Neural cell (in vitro differentiated cells): ENCODE data around the gene SLC27A6. TPM values are rescaled to one million over a fixed set of nuclear protein-coding genes. Genes with fewer than 3 reads are reported as not detected.

Source experiments
- H2AFZ ChIP-seq: fragments of 200-600, 300-800 bp; sonication (generic), shearing (Covaris generic); 2 replicates; pipeline ENCODE4 v1.6.0; 2014; ENCODE audit warnings: low read depth, mild to moderate bottlenecking, antibody characterized with exemption, low read length, moderate library complexity
- H3F3A ChIP-seq: fragments of 200-600 bp; shearing (Covaris generic); 2 replicates; pipeline ENCODE4 v1.6.1; 2016; ENCODE audit warnings: mild to moderate bottlenecking, moderate library complexity, mixed read lengths, antibody characterized with exemption, low read length; ENCODE audit not compliant: insufficient read depth, poor library complexity, severe bottlenecking
- H3K27ac ChIP-seq: fragments of 200-600, 300-800 bp; sonication (generic), shearing (Covaris generic); 2 replicates; pipeline ENCODE4 v1.5.1; 2014; ENCODE audit warnings: mild to moderate bottlenecking, low read length, moderate library complexity
- H3K27me3 ChIP-seq: fragments of 300-800, 200-600 bp; sonication (generic), shearing (Covaris generic); 2 replicates; pipeline ENCODE4 v1.6.0; 2014; ENCODE audit warnings: mild to moderate bottlenecking, low read depth, low read length, moderate library complexity; ENCODE audit not compliant: insufficient read depth
- H3K36me3 ChIP-seq: fragments of 300-800, 200-600 bp; sonication (generic), shearing (Covaris generic); 2 replicates; pipeline ENCODE4 v1.5.1; 2014; ENCODE audit warnings: mild to moderate bottlenecking, antibody characterized with exemption, low read length, moderate library complexity; ENCODE audit not compliant: insufficient read depth
- H3K4me2 ChIP-seq: fragments of 300-800, 200-600 bp; sonication (generic), shearing (Covaris generic); 2 replicates; pipeline ENCODE4 v1.6.0; 2014; ENCODE audit warnings: mild to moderate bottlenecking, low read length
- H3K4me3 ChIP-seq: fragments of 300-800, 200-600 bp; sonication (generic), shearing (Covaris generic); 2 replicates; pipeline ENCODE4 v1.5.1; 2014; ENCODE audit warnings: mild to moderate bottlenecking, low read length, moderate library complexity
- H3K79me2 ChIP-seq: fragments of 200-600 bp; shearing (Covaris generic); replicated peaks from 2 replicates; pipeline ENCODE4 v1.6.0; 2014; ENCODE audit warnings: mild to moderate bottlenecking, low read length, moderate library complexity; ENCODE audit not compliant: insufficient read depth
- H3K9ac ChIP-seq: fragments of 300-800, 200-600 bp; sonication (generic), shearing (Covaris generic); 2 replicates; pipeline ENCODE4 v1.6.1; 2016; ENCODE audit warnings: mild to moderate bottlenecking, low read length, mixed read lengths
- H3K9me2 ChIP-seq: fragments of 200-600 bp; shearing (Covaris generic); 2 replicates; pipeline ENCODE4 v1.6.1; 2016; ENCODE audit warnings: mild to moderate bottlenecking, low read length, mixed read lengths; ENCODE audit not compliant: insufficient read depth
- H3K9me3 ChIP-seq: fragments of 200-600, 300-800 bp; sonication (generic), shearing (Covaris generic); 2 replicates; pipeline ENCODE4 v1.6.1; 2016; ENCODE audit warnings: mild to moderate bottlenecking, mixed run types, low read length, moderate library complexity, mixed read lengths
- H4K20me1 ChIP-seq: fragments of 200-600 bp; shearing (Covaris generic); 2 replicates; pipeline ENCODE4 v1.6.1; 2016; ENCODE audit warnings: mild to moderate bottlenecking, mixed run types; ENCODE audit not compliant: insufficient read depth
- EP300 ChIP-seq: fragments of 450-650 bp; conservative IDR thresholded peaks from 2 replicates; pipeline ENCODE4 v1.6.1; 2014; ENCODE audit warnings: antibody characterized with exemption, mild to moderate bottlenecking, moderate library complexity; ENCODE audit not compliant: poor library complexity, severe bottlenecking
- EZH2 ChIP-seq: fragments of 200-600, 300-800 bp; shearing (Covaris generic), sonication (generic); IDR thresholded peaks from 2 replicates; pipeline ENCODE4 v1.6.1; 2014; ENCODE audit warnings: antibody characterized with exemption, low read length, borderline replicate concordance, mild to moderate bottlenecking; ENCODE audit not compliant: insufficient read depth, poor library complexity, severe bottlenecking
- MXI1 ChIP-seq: fragments of 450-650 bp; conservative IDR thresholded peaks from 2 replicates; pipeline ENCODE4 v1.6.1; 2014; ENCODE audit warnings: antibody characterized with exemption, mild to moderate bottlenecking; ENCODE audit not compliant: poor library complexity, severe bottlenecking
- POLR2AphosphoS5 ChIP-seq: IDR thresholded peaks from 2 replicates; pipeline ENCODE4 v1.6.1; 2012
- RAD21 ChIP-seq: fragments of 450-650 bp; conservative IDR thresholded peaks from 2 replicates; pipeline ENCODE4 v1.6.1; 2014; ENCODE audit warnings: antibody characterized with exemption, mild to moderate bottlenecking, moderate library complexity
- SMC3 ChIP-seq: fragments of 450-650 bp; conservative IDR thresholded peaks from 2 replicates; pipeline ENCODE4 v1.6.1; 2014; ENCODE audit warnings: antibody characterized with exemption, mild to moderate bottlenecking, moderate library complexity; ENCODE audit not compliant: poor library complexity
- TAF1 ChIP-seq: IDR thresholded peaks from 2 replicates; pipeline ENCODE4 v1.6.1; 2012; ENCODE audit warnings: low read depth
- polyA plus RNA-seq: library from polyadenylated mRNA; depleted of rRNA; stranded (reverse); fragments of >200 nt; gene quantifications from 2 replicates; pipeline ENCODE4 v1.2.3, GENCODE V29; 2014
- TF ChIP-seq, protein P1 (sequence below): fragments of 450-650 bp; IDR thresholded peaks from 2 replicates; pipeline ENCODE4 v1.5.1; 2014; ENCODE audit warnings: antibody characterized with exemption, mild to moderate bottlenecking, moderate library complexity; ENCODE audit not compliant: poor library complexity, severe bottlenecking
- TF ChIP-seq, protein P2 (sequence below): IDR thresholded peaks from 2 replicates; pipeline ENCODE4 v1.6.1; 2012; ENCODE audit warnings: borderline replicate concordance

Gene SLC27A6
- polyA plus RNA-seq, 1 donor from 2014 or later, result 0.37 TPM

DNA sequence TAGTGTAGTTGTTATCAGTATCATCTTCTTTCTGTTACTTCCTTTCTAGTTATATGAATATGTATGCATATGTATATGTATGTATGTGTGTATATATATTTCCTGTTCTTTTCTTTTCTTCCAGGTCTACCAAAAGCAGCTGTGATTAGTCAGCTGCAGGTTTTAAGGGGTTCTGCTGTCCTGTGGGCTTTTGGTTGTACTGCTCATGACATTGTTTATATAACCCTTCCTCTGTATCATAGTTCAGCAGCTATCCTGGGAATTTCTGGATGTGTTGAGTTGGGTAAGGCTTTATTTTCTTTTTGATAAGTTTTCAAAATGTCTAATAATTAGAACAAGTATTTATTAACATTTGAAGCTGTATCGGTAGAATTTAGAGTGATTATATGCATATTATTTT is 23.2 kb downstream of the SLC27A6 start:
- H3K27me3 ChIP-seq, result no peaks in the 10 kb centered on the region
- H3K79me2 ChIP-seq, result no peaks in the 10 kb centered on the region
- TF ChIP-seq EZH2 (no peak), EP300 (no peak), POLR2AphosphoS5 (no peak), MXI1 (no peak), TAF1 (no peak), RAD21 (no peak), SMC3 (no peak)
- TF ChIP-seq, protein P1, sequence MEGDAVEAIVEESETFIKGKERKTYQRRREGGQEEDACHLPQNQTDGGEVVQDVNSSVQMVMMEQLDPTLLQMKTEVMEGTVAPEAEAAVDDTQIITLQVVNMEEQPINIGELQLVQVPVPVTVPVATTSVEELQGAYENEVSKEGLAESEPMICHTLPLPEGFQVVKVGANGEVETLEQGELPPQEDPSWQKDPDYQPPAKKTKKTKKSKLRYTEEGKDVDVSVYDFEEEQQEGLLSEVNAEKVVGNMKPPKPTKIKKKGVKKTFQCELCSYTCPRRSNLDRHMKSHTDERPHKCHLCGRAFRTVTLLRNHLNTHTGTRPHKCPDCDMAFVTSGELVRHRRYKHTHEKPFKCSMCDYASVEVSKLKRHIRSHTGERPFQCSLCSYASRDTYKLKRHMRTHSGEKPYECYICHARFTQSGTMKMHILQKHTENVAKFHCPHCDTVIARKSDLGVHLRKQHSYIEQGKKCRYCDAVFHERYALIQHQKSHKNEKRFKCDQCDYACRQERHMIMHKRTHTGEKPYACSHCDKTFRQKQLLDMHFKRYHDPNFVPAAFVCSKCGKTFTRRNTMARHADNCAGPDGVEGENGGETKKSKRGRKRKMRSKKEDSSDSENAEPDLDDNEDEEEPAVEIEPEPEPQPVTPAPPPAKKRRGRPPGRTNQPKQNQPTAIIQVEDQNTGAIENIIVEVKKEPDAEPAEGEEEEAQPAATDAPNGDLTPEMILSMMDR, result no peak
- TF ChIP-seq, protein P2, sequence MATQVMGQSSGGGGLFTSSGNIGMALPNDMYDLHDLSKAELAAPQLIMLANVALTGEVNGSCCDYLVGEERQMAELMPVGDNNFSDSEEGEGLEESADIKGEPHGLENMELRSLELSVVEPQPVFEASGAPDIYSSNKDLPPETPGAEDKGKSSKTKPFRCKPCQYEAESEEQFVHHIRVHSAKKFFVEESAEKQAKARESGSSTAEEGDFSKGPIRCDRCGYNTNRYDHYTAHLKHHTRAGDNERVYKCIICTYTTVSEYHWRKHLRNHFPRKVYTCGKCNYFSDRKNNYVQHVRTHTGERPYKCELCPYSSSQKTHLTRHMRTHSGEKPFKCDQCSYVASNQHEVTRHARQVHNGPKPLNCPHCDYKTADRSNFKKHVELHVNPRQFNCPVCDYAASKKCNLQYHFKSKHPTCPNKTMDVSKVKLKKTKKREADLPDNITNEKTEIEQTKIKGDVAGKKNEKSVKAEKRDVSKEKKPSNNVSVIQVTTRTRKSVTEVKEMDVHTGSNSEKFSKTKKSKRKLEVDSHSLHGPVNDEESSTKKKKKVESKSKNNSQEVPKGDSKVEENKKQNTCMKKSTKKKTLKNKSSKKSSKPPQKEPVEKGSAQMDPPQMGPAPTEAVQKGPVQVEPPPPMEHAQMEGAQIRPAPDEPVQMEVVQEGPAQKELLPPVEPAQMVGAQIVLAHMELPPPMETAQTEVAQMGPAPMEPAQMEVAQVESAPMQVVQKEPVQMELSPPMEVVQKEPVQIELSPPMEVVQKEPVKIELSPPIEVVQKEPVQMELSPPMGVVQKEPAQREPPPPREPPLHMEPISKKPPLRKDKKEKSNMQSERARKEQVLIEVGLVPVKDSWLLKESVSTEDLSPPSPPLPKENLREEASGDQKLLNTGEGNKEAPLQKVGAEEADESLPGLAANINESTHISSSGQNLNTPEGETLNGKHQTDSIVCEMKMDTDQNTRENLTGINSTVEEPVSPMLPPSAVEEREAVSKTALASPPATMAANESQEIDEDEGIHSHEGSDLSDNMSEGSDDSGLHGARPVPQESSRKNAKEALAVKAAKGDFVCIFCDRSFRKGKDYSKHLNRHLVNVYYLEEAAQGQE, result no peak
- no peak overlapping the region for H3K4me2 ChIP-seq
- no peaks in the 10 kb centered on the region for H3F3A ChIP-seq
- H3K9me2 ChIP-seq, result no peaks in the 10 kb centered on the region
- no peaks in the 10 kb centered on the region for H3K9me3 ChIP-seq
- H4K20me1 ChIP-seq, result no peaks in the 10 kb centered on the region
- H3K27ac ChIP-seq, result no peak overlapping the region
- no peak overlapping the region for H2AFZ ChIP-seq
- H3K9ac ChIP-seq, result no peak overlapping the region
- H3K4me3 ChIP-seq, result no peak overlapping the region
- H3K36me3 ChIP-seq, result no peaks in the 10 kb centered on the region

DNA sequence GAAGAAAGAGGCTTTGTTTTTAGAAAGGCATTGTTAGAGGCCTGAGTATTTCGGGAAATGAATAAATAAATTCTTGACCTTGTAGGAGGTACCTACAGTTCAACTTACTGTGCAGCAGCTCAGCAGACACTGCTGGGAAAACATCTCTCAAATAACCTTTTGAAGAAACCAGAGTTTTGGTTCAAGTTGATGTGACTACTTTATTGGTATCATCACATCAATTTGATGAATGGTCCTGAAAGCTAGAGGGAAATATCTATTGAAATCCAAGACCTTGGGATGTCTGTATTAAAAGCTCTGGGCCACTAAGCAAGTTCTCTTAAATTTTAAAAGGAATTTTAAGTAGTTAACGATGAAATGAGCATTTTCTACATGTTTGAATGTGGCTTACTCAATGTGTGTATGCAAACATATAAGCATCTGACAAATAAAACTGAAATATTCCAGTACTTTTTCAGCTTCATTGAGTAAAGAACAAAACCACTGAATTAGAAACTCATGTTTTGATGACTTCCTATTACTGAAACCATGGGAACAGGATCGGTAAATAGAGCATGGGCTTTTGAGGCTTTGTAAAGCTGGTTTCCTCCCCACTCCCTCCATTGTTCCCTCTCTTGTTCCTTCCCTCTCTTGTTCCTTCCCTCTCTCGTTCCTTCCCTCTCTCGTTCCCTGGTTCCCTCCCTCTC is 36.7 kb downstream of the SLC27A6 start:
- Histone ChIP-seq H3F3A (no peaks in the 10 kb centered on the region), H3K27ac (no peak overlapping the region), H3K79me2 (no peaks in the 10 kb centered on the region), H2AFZ (no peak overlapping the region), H3K9me2 (no peaks in the 10 kb centered on the region), H3K4me2 (no peak overlapping the region), H3K36me3 (no peaks in the 10 kb centered on the region), H3K9ac (no peak overlapping the region), H3K4me3 (no peak overlapping the region), H3K9me3 (no peaks in the 10 kb centered on the region), H3K27me3 (no peaks in the 10 kb centered on the region), H4K20me1 (no peaks in the 10 kb centered on the region)
- TF ChIP-seq SMC3 (no peak), RAD21 (no peak), EZH2 (no peak), MXI1 (no peak), TAF1 (no peak)
